Stomach (tissue), 9 donors: ENCODE results near the gene RAD52. TPM values are rescaled to one million over a fixed set of nuclear protein-coding genes. Genes with fewer than 3 reads are reported as not detected.

Experiments
- DNase-seq, 2 donors: peaks; one replicate each; pipeline versions ENCODE4 v3.0.0 to v3.0.0-alpha.2; 2013 to 2019
- H3K27ac ChIP-seq, 5 donors: fragments of 200-600 bp in 4 of 5; sonication (generic) in 4 of 5; one replicate each; pipeline ENCODE4 v1.5.1; 2013 to 2019; ENCODE audit warnings: mild to moderate bottlenecking in 1 of 5, moderate library complexity in 1 of 5
- H3K27me3 ChIP-seq, 3 donors: fragments of 200-600 bp; sonication (generic); one replicate each; pipeline ENCODE4 v1.5.1; 2017 to 2019; ENCODE audit warnings: mixed run types in 1 of 3
- H3K36me3 ChIP-seq, 4 donors: fragments of 200-600 bp; sonication (generic); 1 replicate in 3 of 4; 2 replicates in 1 of 4; pipeline ENCODE4 v1.5.1; 2016 to 2019
- H3K4me1 ChIP-seq, 4 donors: fragments of 200-600 bp; sonication (generic); one replicate each; pipeline ENCODE4 v1.5.1; 2016 to 2019
- H3K4me3 ChIP-seq, 4 donors: fragments of 200-600 bp; sonication (generic) in 3 of 4; one replicate each; pipeline ENCODE4 v1.5.1; 2016 to 2019; ENCODE audit warnings: mild to moderate bottlenecking in 1 of 4
- H3K9me3 ChIP-seq, 4 donors: fragments of 200-600 bp; sonication (generic); one replicate each; pipeline ENCODE4 v1.5.1; 2016 to 2019
- EP300 ChIP-seq: sonication (generic); formaldehyde crosslinking; IDR thresholded peaks from one replicate; pipeline ENCODE4 v1.6.1; 2017; ENCODE audit warnings: antibody characterized with exemption
- POLR2A ChIP-seq, 4 donors: fragments of 450-650 bp; IDR thresholded peaks; one replicate each; pipeline ENCODE4 v1.6.1; 2016; ENCODE audit warnings: antibody characterized with exemption in 4 of 4, control low read depth in 2 of 4, mild to moderate bottlenecking in 1 of 4, moderate library complexity in 1 of 4
- POLR2AphosphoS5 ChIP-seq, 3 donors: sonication (generic); formaldehyde crosslinking; IDR thresholded peaks; one replicate each; pipeline ENCODE4 v1.6.1; 2016; ENCODE audit warnings: antibody characterized with exemption in 3 of 3
- WGBS, 5 donors: extraction: QIAGEN DNeasy Blood & Tissue Kit in 3 of 5; methylation state at CpG; one replicate each; pipeline versions ENCODE4 v1.1.5 to v1.1.7; 2013 to 2018; 5-methylcytosine and 5-hydroxymethylcytosine counted together
- intact Hi-C: fragments of 100-400 bp; cut with DNase I; formaldehyde crosslinking; loops from one replicate; pipeline ENCODE4 v1.15.1; 2023; ENCODE audit warnings: low total_unique reads
- polyA plus RNA-seq, 3 donors: library from polyadenylated mRNA; stranded (reverse); fragments of 200-250 nt; gene quantifications; one replicate each; pipeline ENCODE4 v1.2.3, GENCODE V29; 2013
- total RNA-seq, 5 donors: library from RNA; depleted of rRNA; stranded (reverse); fragments of >200 nt; gene quantifications; one replicate each; pipeline versions ENCODE4 v1.1.0 to v1.2.3, GENCODE V29; 2014 to 2016
- TF ChIP-seq, protein P1 (sequence below), 7 experiments: fragments of 450-650 bp in 4 of 7; fragments of 200-600 bp in 3 of 7; sonication (generic) in 3 of 7; IDR thresholded peaks; one replicate each; pipeline ENCODE4 v1.5.1; 2016 to 2019; ENCODE audit warnings: antibody characterized with exemption in 7 of 7, control low read depth in 2 of 7, mild to moderate bottlenecking in 1 of 7
- donor health status: healthy with polysubstance abuse.
- donor health status: Bipolar disorder and iron deficiency.
- donor health status: healthy.

Gene RAD52
- total and polyA plus RNA-seq, 8 donors, result 2.3 to 62.9 (median 11.2) TPM

DNA sequence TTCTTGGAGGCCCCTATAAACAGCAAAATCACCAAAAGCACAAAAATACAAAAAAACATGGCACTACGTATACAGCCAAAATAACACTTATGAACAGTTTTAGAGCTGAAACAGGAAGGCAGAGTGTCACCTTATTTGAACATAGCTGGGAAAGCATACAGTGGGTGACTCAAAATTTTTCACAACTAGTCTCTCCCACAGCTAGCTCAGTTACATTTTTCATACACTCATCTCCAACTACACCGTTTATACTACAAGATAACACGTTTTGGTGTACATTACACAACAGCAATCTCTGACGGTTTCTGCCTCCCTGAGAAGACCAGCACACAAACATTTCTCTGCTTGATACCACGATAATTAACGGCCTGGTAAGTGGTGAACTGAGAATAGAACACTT lies 2.9 kb downstream of the RAD52 start:
- Histone ChIP-seq H3K36me3 (peaks cover 0 to 26% (median 16%) of the 10 kb centered on the region in 4 donors), H3K27ac (no peak overlapping the region), H3K27me3 (no peaks in the 10 kb centered on the region), H3K9me3 (no peaks in the 10 kb centered on the region), H3K4me3 (no peak overlapping the region), H3K4me1 (peaks cover 6 to 30% (median 16%) of the 10 kb centered on the region in 4 donors)
- 50 to 66% (median 54%) methylated on average over 6 of the region's 6 CpGs for WGBS, 5 donors
- no peak for DNase-seq
- intact Hi-C loops, result loop anchor here (10.0 kb wide), 1 partner anchor 382 kb away; no protein-coding TSS in a partner anchor
- TF ChIP-seq, protein P1, sequence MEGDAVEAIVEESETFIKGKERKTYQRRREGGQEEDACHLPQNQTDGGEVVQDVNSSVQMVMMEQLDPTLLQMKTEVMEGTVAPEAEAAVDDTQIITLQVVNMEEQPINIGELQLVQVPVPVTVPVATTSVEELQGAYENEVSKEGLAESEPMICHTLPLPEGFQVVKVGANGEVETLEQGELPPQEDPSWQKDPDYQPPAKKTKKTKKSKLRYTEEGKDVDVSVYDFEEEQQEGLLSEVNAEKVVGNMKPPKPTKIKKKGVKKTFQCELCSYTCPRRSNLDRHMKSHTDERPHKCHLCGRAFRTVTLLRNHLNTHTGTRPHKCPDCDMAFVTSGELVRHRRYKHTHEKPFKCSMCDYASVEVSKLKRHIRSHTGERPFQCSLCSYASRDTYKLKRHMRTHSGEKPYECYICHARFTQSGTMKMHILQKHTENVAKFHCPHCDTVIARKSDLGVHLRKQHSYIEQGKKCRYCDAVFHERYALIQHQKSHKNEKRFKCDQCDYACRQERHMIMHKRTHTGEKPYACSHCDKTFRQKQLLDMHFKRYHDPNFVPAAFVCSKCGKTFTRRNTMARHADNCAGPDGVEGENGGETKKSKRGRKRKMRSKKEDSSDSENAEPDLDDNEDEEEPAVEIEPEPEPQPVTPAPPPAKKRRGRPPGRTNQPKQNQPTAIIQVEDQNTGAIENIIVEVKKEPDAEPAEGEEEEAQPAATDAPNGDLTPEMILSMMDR (IDR thresholded peaks at IDR 0.05), result no peak
- TF ChIP-seq POLR2A (IDR thresholded peaks at IDR 0.05), result no peak

DNA sequence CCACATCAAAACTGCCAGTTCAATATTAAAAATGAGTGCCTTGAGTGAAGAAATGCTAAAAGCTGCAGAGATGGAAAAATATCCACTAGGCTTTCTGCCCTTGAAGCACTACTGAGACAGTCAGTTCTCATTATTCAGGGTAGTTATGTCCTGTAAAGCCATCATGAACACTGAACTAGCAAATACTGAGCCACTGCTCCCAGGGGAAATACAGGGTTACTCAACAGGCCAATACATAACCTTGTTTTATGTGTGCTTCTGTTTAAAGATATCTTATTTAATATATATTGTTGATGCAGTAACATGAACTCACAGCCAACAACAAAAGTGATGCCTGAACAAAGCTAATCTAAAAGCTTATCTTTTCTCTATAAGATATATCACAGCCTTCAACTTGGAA lies 3.3 kb downstream of the RAD52 start:
- Histone ChIP-seq H3K27ac (no peak overlapping the region), H3K36me3 (peaks cover 0 to 30% (median 18%) of the 10 kb centered on the region in 4 donors), H3K4me1 (peaks cover 6 to 30% (median 16%) of the 10 kb centered on the region in 4 donors), H3K4me3 (no peak overlapping the region), H3K9me3 (no peaks in the 10 kb centered on the region), H3K27me3 (no peaks in the 10 kb centered on the region)
- no peak for DNase-seq
- intact Hi-C loops, result loop anchor here (10.0 kb wide), 1 partner anchor 381 kb away; no protein-coding TSS in a partner anchor
- TF ChIP-seq POLR2A (IDR thresholded peaks at IDR 0.05), result no peak
- TF ChIP-seq, protein P1 (IDR thresholded peaks at IDR 0.05), result no peak
- TF ChIP-seq POLR2AphosphoS5 (IDR thresholded peaks at IDR 0.05), result no peak
- no peak for TF ChIP-seq EP300

DNA sequence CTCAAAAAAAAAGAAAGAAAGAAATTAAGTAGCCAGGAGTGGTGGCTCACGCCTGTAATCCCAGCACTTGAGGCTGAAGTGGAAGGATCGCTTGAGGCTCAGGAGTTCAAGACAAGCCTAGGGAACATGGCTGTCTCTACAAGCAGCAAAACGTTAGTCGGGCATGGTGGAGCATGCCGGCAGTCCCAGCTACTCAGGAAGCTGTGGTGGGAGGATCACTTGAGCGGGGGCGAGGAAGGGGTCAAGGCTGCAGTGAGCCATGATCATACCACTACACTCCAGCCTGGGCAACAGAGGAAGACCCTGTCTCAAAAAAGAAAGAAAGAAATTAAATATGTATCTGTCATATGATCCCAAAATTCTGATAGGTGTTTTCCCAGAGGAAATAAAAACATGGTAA lies 5.3 kb downstream of the RAD52 start:
- no peak overlapping the region for H3K27ac ChIP-seq
- H3K27me3 ChIP-seq, result no peaks in the 10 kb centered on the region
- intact Hi-C loops, result loop anchor here (10.0 kb wide), 1 partner anchor 379 kb away; no protein-coding TSS in a partner anchor
- H3K9me3 ChIP-seq, result no peaks in the 10 kb centered on the region
- TF ChIP-seq POLR2A (IDR thresholded peaks at IDR 0.05) (no peak), EP300 (no peak), POLR2AphosphoS5 (IDR thresholded peaks at IDR 0.05) (no peak)
- TF ChIP-seq, protein P1 (IDR thresholded peaks at IDR 0.05), result no peak
- H3K4me3 ChIP-seq, result no peak overlapping the region
- H3K4me1 ChIP-seq, result peaks cover 6 to 25% (median 16%) of the 10 kb centered on the region in 4 donors
- peaks cover 0 to 43% (median 31%) of the 10 kb centered on the region in 4 donors for H3K36me3 ChIP-seq
- peak in 1 of 2 donors; percentile 3 for DNase-seq
- WGBS, 5 donors, result 71 to 88% (median 81%) methylated on average over 7 of the region's 7 CpGs

DNA sequence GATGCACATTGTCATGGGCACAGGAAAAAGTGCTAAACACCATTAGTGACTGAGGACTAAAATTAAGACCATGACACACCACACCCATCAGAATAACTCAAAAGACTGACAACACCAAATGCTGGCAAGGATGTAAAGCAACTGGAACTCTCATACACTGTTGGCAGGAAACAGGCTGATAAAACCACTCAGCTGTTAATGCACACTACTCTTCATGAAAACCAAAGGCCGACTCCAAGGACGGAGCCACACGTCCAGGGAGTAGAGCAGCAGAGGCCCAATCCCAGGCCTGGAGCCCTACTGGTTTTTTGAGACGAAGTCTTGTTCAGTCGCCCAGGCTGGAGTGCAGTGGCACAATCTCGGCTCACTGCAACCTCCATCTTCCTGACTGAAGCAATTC lies 6.4 kb downstream of the RAD52 start:
- intact Hi-C loops, result loop anchor here (10.0 kb wide), 1 partner anchor 378 kb away; no protein-coding TSS in a partner anchor
- 84 to 95% (median 91%) methylated on average over 6 of the region's 6 CpGs for WGBS, 5 donors
- TF ChIP-seq POLR2A (IDR thresholded peaks at IDR 0.05) (no peak), EP300 (no peak), POLR2AphosphoS5 (IDR thresholded peaks at IDR 0.05) (no peak)
- TF ChIP-seq, protein P1 (IDR thresholded peaks at IDR 0.05), result no peak

More for the DNA sequence above, 6.4 kb downstream of the RAD52 start:
- Histone ChIP-seq H3K4me3 (no peak overlapping the region), H3K27ac (no peak overlapping the region), H3K9me3 (no peaks in the 10 kb centered on the region), H3K4me1 (peaks cover 0 to 17% (median 5%) of the 10 kb centered on the region in 4 donors), H3K36me3 (peaks cover 0 to 52% (median 36%) of the 10 kb centered on the region in 4 donors), H3K27me3 (no peaks in the 10 kb centered on the region)
- DNase-seq, result peak in 1 of 2 donors; percentile 9
